ENCODE results near the gene HYCC1. TPM values are rescaled to one million over a fixed set of nuclear protein-coding genes. Genes with fewer than 3 reads are reported as not detected.

Gene HYCC1
- total RNA-seq, 6 experiments from 2014 or later, result 8.1 to 15.4 (median 13.9) TPM

GRCh38 chr7:23021596-23021995 lies 7.7 kb upstream of the HYCC1 start:
- ATAC-seq, result no peak
- intact Hi-C loops (cut with DNase I), result no loop called here
- Histone ChIP-seq H3K27me3 (no peaks in the 10 kb centered on the region), H3K9me3 (no peaks in the 10 kb centered on the region), H3K36me3 (no peaks in the 10 kb centered on the region), H3K27ac (no peak overlapping the region), H3K4me3 (no peak overlapping the region), H3K4me1 (no peaks in the 10 kb centered on the region)
- TF ChIP-seq POLR2A (IDR thresholded peaks at IDR 0.05) (no peak), CTCF (IDR thresholded peaks at IDR 0.05) (no peak)
- WGBS (ENCODE audit: insufficient coverage, low coverage, low lambda C conversion rate, missing lambda C conversion rate), result 69% methylated on average over 1 of the region's 1 CpG
- DNase-seq, result no peak

- Histone ChIP-seq H3K27ac (no peak overlapping the region), H3K4me1 (no peaks in the 10 kb centered on the region), H3K27me3 (no peaks in the 10 kb centered on the region), H3K36me3 (no peaks in the 10 kb centered on the region), H3K4me3 (no peak overlapping the region), H3K9me3 (no peaks in the 10 kb centered on the region)
- DNase-seq (no peak), ATAC-seq (peak in 1 of 4 donors; percentile 63)
- TF ChIP-seq CTCF (IDR thresholded peaks at IDR 0.05), result no peak
- TF ChIP-seq POLR2A (IDR thresholded peaks at IDR 0.05), result no peak
- WGBS (ENCODE audit: insufficient coverage, low coverage, low lambda C conversion rate, missing lambda C conversion rate), result 48% methylated on average over 3 of the region's 3 CpGs
- intact Hi-C loops (cut with DNase I), result no loop called here
Observed at GRCh38 chr7:23020742-23021401, 6.9 kb upstream of the HYCC1 start.

GRCh38 chr7:23018750-23019149 lies 4.8 kb upstream of the HYCC1 start:
- no peak overlapping the region for H3K4me3 ChIP-seq
- intact Hi-C loops (cut with DNase I), result no loop called here
- 46% methylated on average over 6 of the region's 6 CpGs for WGBS (ENCODE audit: insufficient coverage, low coverage, low lambda C conversion rate, missing lambda C conversion rate)
- no peaks in the 10 kb centered on the region for H3K27me3 ChIP-seq
- H3K27ac ChIP-seq, result no peak overlapping the region
- DNase-seq, result no peak
- H3K36me3 ChIP-seq, result no peaks in the 10 kb centered on the region
- TF ChIP-seq CTCF (IDR thresholded peaks at IDR 0.05) (no peak), POLR2A (IDR thresholded peaks at IDR 0.05) (no peak)
- no peak for ATAC-seq
- peaks cover 0 to 10% (median 0%) of the 10 kb centered on the region in 4 donors for H3K4me1 ChIP-seq
- H3K9me3 ChIP-seq, result no peaks in the 10 kb centered on the region

GRCh38 chr7:23017309-23017708 lies 3.4 kb upstream of the HYCC1 start:
- peaks cover 0 to 12% (median 3%) of the 10 kb centered on the region in 4 donors for H3K4me1 ChIP-seq
- TF ChIP-seq CTCF (IDR thresholded peaks at IDR 0.05), result no peak
- no peak for TF ChIP-seq POLR2A (IDR thresholded peaks at IDR 0.05)
- no peak overlapping the region for H3K4me3 ChIP-seq
- no peak for ATAC-seq
- intact Hi-C loops (cut with DNase I), result no loop called here
- H3K36me3 ChIP-seq, result no peaks in the 10 kb centered on the region
- 40% methylated on average over 3 of the region's 3 CpGs for WGBS (ENCODE audit: insufficient coverage, low coverage, low lambda C conversion rate, missing lambda C conversion rate)
- no peak overlapping the region for H3K27ac ChIP-seq
- no peak for DNase-seq
- no peaks in the 10 kb centered on the region for H3K27me3 ChIP-seq
- H3K9me3 ChIP-seq, result no peaks in the 10 kb centered on the region
